DOHH2 (cell line): ENCODE results near the gene APEH.

ENCODE experiments used
- CTCF ChIP-seq: fragments of 200-600 bp; sonication (generic); IDR thresholded peaks from one replicate; pipeline ENCODE4 v1.5.1; 2014; ENCODE audit warnings: antibody characterized with exemption, mild to moderate bottlenecking, low read depth, low read length; ENCODE audit not compliant: poor library complexity, severe bottlenecking
- EZH2phosphoT487 ChIP-seq: fragments of 200-600 bp; sonication (generic); IDR thresholded peaks from 2 replicates; pipeline ENCODE4 v1.6.1; 2017; ENCODE audit warnings: borderline replicate concordance, mild to moderate bottlenecking, antibody characterized with exemption, low read length, moderate library complexity, mixed read lengths

- TF ChIP-seq CTCF (no peak), EZH2phosphoT487 (no peak)
Measured at GRCh38 chr3:49681232-49681522, 7.0 kb downstream of the APEH start.
